Trophoblast cell (in vitro differentiated cells and primary cell): Measurements from ENCODE around the gene ARID3B.

ENCODE experiments used
- DNase-seq, 2 donors: peaks; one replicate each; pipeline ENCODE4 v3.0.0-alpha.2; 2016
- H2AFZ ChIP-seq: 2 replicates; pipeline ENCODE4 v1.6.1; 2013; ENCODE audit warnings: low read length, moderate library complexity, mild to moderate bottlenecking; ENCODE audit not compliant: insufficient read depth, poor library complexity
- H2AK5ac ChIP-seq: 2 replicates; pipeline ENCODE4 v1.6.1; 2013; ENCODE audit warnings: mild to moderate bottlenecking, low read length
- H2BK120ac ChIP-seq: 2 replicates; pipeline ENCODE4 v1.6.1; 2013; ENCODE audit warnings: low read length, mild to moderate bottlenecking, moderate library complexity; ENCODE audit not compliant: insufficient read depth, poor library complexity
- H2BK12ac ChIP-seq: 2 replicates; pipeline ENCODE4 v1.6.1; 2013; ENCODE audit warnings: mild to moderate bottlenecking, low read length, moderate library complexity
- H2BK5ac ChIP-seq: 2 replicates; pipeline ENCODE4 v1.6.1; 2013; ENCODE audit warnings: low read length, low read depth, moderate library complexity, mild to moderate bottlenecking; ENCODE audit not compliant: poor library complexity
- H3K14ac ChIP-seq: 2 replicates; pipeline ENCODE4 v1.6.1; 2013; ENCODE audit warnings: mild to moderate bottlenecking, low read length
- H3K18ac ChIP-seq: 2 replicates; pipeline ENCODE4 v1.6.1; 2013; ENCODE audit warnings: mild to moderate bottlenecking, low read length
- H3K23ac ChIP-seq: 2 replicates; pipeline ENCODE4 v1.6.1; 2013; ENCODE audit warnings: low read length
- H3K27ac ChIP-seq: 2 replicates; pipeline ENCODE4 v1.5.1; 2013; ENCODE audit warnings: low read depth, mild to moderate bottlenecking, inconsistent platforms, low read length, moderate library complexity
- H3K27me3 ChIP-seq: 2 replicates; pipeline ENCODE4 v1.6.1; 2013; ENCODE audit warnings: inconsistent platforms, mild to moderate bottlenecking, low read length, moderate library complexity; ENCODE audit not compliant: insufficient read depth
- H3K36me3 ChIP-seq, 2 experiments: 1 replicate in 1 of 2; 2 replicates in 1 of 2; pipeline ENCODE4 v1.6.1; 2013; ENCODE audit warnings: low read length in 2 of 2, mild to moderate bottlenecking in 2 of 2, moderate library complexity in 1 of 2; ENCODE audit not compliant: insufficient read depth in 2 of 2, control insufficient read depth in 1 of 2
- H3K4ac ChIP-seq: 2 replicates; pipeline ENCODE4 v1.6.1; 2013; ENCODE audit warnings: low read depth, mild to moderate bottlenecking, low read length, moderate library complexity
- H3K4me1 ChIP-seq, 2 experiments: 1 replicate in 1 of 2; 2 replicates in 1 of 2; pipeline ENCODE4 v1.6.1; 2013; ENCODE audit warnings: low read length in 2 of 2, mild to moderate bottlenecking in 2 of 2, moderate library complexity in 1 of 2; ENCODE audit not compliant: insufficient read depth in 2 of 2, control insufficient read depth in 1 of 2
- H3K4me2 ChIP-seq: 2 replicates; pipeline ENCODE4 v1.6.1; 2013; ENCODE audit warnings: inconsistent platforms, mild to moderate bottlenecking, low read length, moderate library complexity
- H3K4me3 ChIP-seq: 2 replicates; pipeline ENCODE4 v1.5.1; 2013; ENCODE audit warnings: mild to moderate bottlenecking, low read depth, low read length, inconsistent platforms
- H3K79me1 ChIP-seq: one replicate; pipeline ENCODE4 v1.6.1; 2013; ENCODE audit warnings: low read length
- H3K79me2 ChIP-seq: 2 replicates; pipeline ENCODE4 v1.6.1; 2013; ENCODE audit warnings: low read length, mild to moderate bottlenecking; ENCODE audit not compliant: control insufficient read depth, insufficient read depth, poor library complexity
- H3K9ac ChIP-seq: 2 replicates; pipeline ENCODE4 v1.6.1; 2013; ENCODE audit warnings: mild to moderate bottlenecking, low read length
- H3K9me3 ChIP-seq: 2 replicates; pipeline ENCODE4 v1.6.1; 2013; ENCODE audit warnings: low read depth, mild to moderate bottlenecking, control low read depth, inconsistent platforms, low read length; ENCODE audit not compliant: insufficient read depth
- H4K12ac ChIP-seq: 2 replicates; pipeline ENCODE4 v1.6.1; 2013; ENCODE audit warnings: low read depth, mild to moderate bottlenecking, low read length, moderate library complexity
- H4K8ac ChIP-seq: 2 replicates; pipeline ENCODE4 v1.6.1; 2013; ENCODE audit warnings: low read depth, mild to moderate bottlenecking, low read length, moderate library complexity
- H4K91ac ChIP-seq: one replicate; pipeline ENCODE4 v1.6.1; 2013; ENCODE audit warnings: low read depth, mild to moderate bottlenecking, low read length, moderate library complexity
- WGBS: extraction: QIAGEN DNeasy Blood & Tissue Kit; methylation state at CpG from one replicate; pipeline ENCODE4 v1.1.7; 2013; ENCODE audit warnings: missing lambda C conversion rate; ENCODE audit not compliant: insufficient read length, insufficient coverage; ENCODE audit errors: extremely low coverage; 5-methylcytosine and 5-hydroxymethylcytosine counted together

ARID3B gene

DNA sequence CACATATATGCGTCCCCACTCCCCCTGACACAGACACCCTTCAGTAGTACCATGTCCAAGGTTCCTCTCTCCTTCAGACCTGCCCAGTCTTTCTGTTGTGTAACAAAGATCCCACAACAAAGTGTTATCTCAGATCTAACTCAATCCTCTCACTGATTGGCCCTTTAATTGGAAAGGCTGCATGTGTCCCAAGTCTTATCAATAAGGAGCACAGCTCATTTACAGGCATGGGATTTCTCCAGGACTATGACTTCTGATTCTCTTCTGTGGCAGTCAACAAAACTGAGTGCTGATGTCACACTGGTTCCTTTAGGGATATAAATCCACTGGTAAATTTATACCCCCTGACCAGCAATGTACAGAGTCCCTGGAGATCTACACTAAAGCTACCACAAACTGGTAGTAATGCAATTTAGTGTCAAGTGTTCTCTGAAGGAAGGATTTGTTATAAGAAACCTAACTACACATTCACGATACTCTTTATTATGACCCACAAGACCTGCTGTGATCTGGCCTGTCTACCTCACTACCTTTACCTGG is 102.7 kb downstream of the ARID3B start:
- Histone ChIP-seq H3K27me3 (no peaks in the 10 kb centered on the region), H2BK5ac (no peak overlapping the region), H4K91ac (no peak overlapping the region), H2BK12ac (no peak overlapping the region), H3K4me3 (no peak overlapping the region), H3K27ac (no peak overlapping the region), H3K14ac (no peak overlapping the region), H3K9ac (no peak overlapping the region), H2AK5ac (no peak overlapping the region), H3K79me1 (no peaks in the 10 kb centered on the region), H2AFZ (no peak overlapping the region), H4K8ac (no peak overlapping the region), H3K36me3 (peaks cover 4 to 9% of the 10 kb centered on the region in 2 experiments), H3K18ac (no peak overlapping the region), H3K4me2 (no peak overlapping the region), H3K23ac (no peak overlapping the region), H2BK120ac (no peak overlapping the region), H3K79me2 (no peaks in the 10 kb centered on the region), H3K9me3 (no peaks in the 10 kb centered on the region), H3K4ac (no peak overlapping the region), H4K12ac (no peak overlapping the region), H3K4me1 (peaks cover 11 to 20% of the 10 kb centered on the region in 2 experiments)
- WGBS = no CpG with 5 or more reads among the region's 2 CpGs
- DNase-seq = no peak

GRCh38 chr15:74646480-74646879 is 105.5 kb downstream of the ARID3B start:
- DNase-seq = no peak
- Histone ChIP-seq H3K14ac (no peak overlapping the region), H3K79me2 (no peaks in the 10 kb centered on the region), H3K9ac (no peak overlapping the region), H4K8ac (no peak overlapping the region), H4K12ac (no peak overlapping the region), H3K23ac (no peak overlapping the region), H3K27me3 (no peaks in the 10 kb centered on the region), H3K4me3 (no peak overlapping the region), H2BK5ac (no peak overlapping the region), H2AK5ac (no peak overlapping the region), H4K91ac (no peak overlapping the region), H3K36me3 (peaks cover 0 to 2% of the 10 kb centered on the region in 2 experiments), H2BK12ac (no peak overlapping the region), H2BK120ac (no peak overlapping the region), H3K4me1 (peaks cover 11 to 20% of the 10 kb centered on the region in 2 experiments), H2AFZ (no peak overlapping the region), H3K4ac (no peak overlapping the region), H3K27ac (no peak overlapping the region), H3K18ac (no peak overlapping the region), H3K9me3 (peaks cover 2% of the 10 kb centered on the region), H3K4me2 (no peak overlapping the region), H3K79me1 (no peaks in the 10 kb centered on the region)
